HG03520 (cell line): ENCODE measurements around the gene NEK6.

Experiments used
- ATAC-seq: cut with Tn5 transposase; IDR thresholded peaks from one replicate; pipeline ENCODE4 v1.9.1; 2021; ENCODE audit warnings: mild to moderate bottlenecking, moderate library complexity; ENCODE audit not compliant: unreplicated experiment

Gene NEK6

DNA sequence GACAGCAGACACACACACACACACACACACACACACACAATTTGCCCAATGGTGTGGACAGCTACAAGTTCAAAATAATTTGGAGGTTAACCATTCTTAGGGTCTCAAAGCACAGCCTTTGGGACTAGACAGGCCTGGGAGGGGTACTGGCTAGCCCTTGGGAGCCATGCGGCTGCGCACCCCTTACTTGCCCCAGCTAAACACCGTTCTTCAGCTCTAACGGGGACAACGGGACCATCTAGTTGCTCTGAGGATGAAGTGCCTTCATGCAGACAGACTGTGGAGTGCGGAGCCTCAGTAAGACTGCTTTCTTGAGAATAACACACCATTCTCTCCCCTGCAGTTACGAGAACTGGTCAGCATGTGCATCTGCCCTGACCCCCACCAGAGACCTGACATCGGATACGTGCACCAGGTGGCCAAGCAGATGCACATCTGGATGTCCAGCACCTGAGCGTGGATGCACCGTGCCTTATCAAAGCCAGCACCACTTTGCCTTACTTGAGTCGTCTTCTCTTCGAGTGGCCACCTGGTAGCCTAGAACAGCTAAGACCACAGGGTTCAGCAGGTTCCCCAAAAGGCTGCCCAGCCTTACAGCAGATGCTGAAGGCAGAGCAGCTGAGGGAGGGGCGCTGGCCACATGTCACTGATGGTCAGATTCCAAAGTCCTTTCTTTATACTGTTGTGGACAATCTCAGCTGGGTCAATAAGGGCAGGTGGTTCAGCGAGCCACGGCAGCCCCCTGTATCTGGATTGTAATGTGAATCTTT lies 92.9 kb downstream of the NEK6 start:
- no peak for ATAC-seq

DNA sequence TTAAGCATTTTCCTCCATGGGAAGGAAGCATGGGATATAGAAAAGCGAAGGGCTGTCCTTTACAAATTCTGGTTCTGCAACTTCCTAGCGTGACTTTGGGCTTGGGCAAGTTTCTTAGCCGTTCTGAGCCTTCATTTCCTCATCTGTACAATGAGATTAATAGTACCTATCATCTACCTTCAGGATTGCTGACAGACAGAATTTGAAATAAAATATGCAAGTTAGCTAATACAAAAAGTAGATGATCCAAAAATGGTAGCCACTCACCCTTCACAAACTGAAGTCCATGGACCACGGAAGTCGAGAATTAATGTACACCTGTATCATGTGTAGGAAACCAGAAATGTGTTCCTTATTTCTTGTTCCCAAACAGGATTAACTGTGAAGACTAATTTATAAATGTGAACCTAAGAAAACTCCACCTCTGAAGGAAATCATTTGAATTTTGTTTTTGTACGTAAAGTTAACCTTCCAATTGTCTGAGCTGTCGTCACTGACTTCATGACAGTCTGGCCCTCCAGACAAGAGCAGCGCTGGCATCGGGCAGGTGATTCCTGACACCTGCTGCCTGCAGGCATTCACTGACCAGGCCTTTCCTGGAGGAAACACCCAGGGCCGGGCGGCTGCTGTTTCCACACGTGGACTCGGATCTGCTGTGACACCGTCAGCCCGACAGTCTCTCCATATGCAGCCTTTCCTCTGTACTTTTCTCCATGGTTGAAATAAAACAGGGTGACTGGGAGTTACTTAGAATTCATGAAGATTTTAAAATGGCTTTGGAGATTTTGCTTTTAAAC lies 94.1 kb downstream of the NEK6 start:
- ATAC-seq: no peak

DNA sequence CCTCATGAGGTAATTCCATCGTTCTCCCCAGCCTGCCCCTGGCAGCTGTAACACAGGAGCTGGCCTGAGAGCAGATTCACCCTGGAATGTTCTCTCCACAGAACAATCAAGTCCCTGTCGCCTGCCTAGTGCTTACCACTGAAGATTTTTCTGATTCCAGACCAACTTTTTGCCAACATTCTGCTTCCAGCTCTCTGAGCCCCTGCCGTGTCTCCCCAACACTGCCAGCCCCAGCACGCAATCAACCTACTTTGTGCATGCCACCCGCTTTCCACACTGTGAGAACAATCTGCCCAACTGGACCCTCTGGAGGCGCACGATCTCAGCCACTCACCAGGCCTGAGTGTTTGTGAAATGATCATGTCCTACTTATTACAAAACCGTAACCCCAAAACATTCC lies 94.9 kb downstream of the NEK6 start:
- no peak for ATAC-seq

DNA sequence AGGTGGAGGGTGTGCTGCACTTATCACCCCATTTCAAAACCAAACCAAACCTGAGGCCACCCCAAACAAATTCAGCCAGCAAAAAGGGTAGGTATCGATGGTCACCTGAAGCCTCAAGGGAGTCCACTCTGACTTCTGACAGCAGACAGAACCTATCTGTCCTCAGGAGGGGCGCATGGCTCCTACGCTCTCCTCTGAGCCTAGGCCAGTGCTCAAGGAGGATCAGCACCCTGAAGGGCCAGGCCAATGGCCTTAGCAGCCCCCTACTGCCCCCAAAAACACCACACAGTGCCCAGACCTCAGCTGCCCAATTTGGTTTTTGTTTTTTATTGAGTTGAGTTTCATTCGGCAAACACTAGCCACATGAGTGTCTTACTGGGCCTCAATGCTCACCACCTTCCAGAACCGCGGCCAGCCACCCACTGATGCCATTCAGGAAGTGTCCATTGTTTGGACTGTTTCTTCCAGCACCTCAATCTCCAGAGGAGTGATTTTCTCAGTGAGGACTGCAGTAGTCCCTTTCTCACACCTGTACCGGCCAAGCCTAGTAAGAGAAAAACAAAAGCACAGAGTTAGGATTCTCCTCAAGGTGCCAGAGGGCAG lies 95.5 kb downstream of the NEK6 start:
- ATAC-seq: no peak

DNA sequence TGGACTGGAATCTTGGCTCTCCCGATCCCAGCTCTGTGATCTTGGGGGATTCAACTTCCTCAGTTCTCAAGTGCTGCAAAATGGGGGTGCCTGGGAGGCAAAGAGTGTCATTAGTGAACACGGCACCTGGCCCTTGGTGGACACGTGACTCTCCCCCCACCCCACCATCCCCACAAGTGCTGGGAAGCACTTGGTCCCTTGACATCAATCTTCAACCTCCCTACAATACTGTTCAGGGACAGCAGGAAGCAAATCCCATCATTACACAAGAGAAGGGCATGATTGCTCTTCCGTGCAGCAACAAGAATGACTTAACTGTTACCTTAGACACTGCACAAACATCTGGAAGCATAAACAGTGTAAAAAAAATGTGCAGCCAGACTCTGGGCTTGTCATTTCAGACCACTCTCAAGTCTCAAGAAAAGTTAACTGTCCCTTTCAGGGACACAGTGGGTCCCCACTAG lies 96.1 kb downstream of the NEK6 start:
- ATAC-seq: no peak

DNA sequence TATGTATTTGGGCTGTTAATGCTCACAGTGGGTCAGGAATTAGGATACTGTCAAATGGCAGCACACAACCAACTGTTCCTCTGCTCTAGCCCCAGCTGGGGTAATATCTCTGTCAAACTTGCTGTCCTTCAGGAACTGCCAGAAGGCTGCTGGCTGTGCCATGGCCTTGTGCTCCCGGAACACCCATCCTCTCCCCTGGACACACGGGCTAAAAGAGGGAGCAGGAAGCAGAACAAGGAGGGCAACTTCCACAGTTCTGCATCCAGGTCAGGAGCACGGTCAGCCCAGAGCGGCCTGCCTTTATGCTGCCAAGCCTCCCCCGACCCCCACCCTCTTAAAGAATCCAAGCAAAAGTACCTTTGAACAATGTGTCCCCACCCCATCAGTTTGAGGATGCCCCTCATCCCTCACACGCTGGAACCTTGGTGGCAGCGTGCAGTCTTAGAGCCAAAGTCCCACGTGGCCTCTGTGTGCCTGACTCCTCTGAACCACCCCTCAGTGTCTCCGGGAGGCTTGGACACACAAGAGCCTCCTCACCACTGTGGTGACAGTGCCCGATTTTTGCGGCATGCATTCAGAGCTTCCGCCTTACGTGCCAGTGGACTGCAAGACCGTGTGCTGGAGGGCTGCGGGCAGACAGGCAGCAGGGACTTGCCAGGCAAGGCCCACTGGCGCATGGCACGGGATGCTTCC lies 96.7 kb downstream of the NEK6 start:
- no peak for ATAC-seq

DNA sequence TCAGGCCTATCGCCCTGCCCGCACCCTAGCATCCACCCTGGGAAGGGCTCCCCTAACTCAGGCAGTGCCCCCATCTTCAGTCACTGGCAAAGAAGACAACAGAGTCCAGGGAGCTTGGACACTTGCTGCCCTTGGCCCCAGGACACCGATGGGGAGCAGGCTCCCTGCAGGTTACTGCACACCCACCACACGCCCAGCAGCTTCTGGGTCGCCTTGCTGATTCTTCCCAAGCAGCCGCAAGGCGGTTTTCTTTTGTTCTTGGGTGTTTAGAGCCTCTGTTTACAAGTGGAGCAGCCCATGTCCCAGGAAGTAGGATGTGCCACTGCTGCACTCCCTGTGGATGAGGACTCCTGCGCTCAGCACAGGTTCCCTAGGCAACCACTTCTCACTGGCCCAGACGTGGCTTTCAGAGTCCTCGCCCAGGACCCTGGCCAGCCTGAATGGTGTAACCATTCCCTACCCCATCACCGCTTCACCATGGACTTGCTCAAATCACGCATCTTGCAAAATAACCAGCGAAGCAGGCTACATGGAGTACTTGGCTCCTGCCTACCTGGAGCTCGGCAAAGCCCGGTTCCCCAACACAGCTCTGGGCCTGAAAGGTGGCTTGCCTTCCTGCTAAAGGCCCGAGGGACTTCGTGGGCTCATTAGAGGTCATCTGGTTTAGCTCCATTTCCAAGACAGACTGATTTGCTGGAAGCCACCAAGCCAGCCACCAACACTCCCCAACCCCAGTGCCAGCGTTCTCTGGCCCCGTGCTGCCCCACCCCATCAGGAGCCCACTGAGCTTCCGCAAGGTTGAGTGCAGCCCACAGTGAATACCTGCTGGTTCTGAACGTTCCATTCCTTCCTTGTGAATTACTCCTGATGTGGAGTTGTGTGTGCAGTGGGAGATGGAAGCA lies 97.5 kb downstream of the NEK6 start:
- no peak for ATAC-seq

DNA sequence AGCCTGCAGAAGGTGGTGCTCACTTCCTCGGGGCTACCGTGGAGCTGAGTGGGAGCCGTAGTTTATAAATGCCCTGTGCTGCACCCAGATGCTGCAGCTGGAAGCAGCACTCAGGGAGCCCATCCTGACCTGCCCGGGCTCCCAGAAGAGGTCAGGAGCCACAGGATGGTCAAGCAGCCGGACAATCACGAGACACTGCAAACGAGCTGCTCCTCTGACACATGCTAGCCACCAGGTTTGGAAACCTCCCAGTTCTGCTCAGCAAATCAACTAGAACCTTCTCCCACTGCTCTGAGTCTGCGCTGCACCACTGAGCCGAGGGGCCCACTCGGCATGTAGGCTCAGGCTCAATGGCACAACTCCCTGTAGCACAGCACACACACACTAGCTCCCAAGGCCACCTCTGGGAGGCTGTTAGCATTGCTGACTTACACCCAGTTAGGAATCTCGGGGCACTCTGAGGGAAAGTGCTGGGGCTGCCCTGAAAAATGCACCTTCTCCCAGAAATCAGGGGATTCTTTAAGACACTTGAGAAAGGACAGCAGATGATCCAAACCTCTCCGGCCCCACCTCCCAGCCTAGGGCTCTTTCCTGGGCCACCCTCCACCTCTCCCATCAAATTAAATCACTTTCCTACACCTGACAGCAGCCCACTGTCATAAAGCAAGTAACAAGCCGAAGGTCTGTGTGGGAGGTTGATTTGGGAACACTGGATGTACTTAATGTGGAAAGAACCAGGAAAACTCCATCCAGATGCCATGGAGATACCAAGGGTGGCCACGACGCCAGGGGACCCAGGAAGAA lies 98.4 kb downstream of the NEK6 start:
- ATAC-seq: no peak

DNA sequence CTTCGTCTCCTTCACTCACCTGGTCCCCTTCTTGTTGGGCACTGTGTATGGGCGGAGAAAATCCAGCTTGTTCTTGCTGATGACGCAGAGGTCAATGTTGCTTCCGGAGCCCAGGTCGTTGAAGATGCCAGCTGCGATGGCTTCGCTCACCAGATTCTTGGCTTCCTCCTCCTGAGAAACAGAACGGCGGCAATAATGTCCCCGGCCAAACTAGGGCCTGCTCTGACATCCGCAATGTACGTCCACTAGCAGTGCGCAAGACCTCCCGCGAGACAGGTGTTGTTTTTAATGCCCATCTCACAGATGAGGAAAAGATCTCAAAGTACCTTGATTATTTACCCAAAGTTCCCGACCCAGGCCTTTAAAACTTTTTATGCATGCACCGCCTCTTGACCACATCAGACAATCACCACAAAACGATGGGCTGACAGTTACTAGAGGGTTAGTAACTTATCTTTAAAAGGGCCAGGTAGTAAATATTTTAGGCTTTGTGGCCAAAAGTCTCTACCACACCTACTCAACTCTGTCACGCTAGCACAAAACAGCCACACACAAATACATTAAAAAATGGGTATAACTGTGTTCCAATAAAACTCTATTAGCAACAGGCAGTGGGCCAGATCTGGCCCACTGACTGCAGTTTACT lies 99.1 kb downstream of the NEK6 start:
- ATAC-seq: no peak

DNA sequence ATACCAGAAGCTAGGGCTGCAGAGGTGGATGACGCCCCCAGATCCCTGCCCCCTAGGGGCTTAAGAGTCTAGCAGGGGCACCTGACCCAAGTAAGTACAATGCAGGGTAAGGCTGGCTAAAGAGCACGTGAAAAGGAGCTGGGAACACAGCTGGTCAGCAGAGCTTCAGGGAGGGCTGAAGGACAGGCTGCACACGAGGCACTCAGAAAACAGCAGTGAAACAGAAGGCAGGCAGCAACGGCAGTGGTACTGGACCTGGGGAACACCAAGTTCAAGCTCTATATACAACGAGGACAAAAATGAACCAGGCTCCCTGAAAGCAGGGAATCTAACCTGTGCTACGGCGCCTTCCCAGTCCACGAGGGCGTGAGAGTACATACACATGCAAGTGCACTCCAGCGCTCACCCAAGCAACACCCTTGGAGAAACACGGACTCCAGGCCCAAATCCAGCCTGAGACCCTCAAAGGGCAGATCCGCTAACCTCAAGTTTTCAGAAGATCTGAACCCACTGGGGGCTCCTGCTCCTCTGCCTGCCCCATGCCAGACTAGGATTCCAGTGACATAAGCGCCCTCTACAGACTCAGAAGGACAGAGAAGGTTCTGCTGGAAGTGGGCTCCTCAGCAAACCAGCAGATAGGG lies 100.1 kb downstream of the NEK6 start:
- no peak for ATAC-seq

DNA sequence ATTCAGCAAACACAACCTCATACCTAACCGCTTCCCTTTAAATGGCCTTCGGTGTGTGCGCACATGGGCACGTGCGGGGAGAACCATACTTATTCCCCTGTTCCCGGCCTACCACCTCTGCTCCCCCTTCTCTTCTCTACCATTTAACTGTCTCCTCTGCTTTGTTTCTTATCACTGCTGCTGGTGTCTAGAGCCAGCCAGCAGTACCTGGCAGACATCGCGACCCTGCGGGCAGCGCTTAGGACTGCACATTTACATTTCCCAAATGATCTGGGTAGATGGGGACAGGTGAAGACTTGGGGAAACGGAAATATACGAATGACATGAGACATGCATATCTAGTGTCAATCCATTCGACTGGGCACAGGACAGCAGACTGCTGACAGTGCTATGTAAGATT lies 100.9 kb downstream of the NEK6 start:
- no peak for ATAC-seq

DNA sequence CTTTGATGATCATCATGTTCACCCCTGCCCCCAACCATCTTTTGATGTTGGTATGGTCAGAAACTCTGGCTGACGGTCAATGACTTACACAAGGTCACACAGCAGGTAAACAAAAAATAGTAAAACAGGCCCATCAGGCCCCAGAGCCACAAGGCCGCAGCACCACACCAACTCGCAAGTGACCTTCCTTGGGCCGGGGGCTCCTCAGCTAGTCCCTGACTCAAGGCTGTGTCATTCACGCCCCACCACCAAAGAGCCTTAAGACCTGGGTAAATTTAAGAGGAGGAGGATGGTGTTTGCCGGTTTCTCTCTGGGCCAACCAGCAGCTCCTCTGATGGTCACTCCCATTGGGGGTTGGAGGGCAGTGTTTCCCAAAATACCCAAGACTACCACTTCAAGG lies 101.7 kb downstream of the NEK6 start:
- no peak for ATAC-seq

DNA sequence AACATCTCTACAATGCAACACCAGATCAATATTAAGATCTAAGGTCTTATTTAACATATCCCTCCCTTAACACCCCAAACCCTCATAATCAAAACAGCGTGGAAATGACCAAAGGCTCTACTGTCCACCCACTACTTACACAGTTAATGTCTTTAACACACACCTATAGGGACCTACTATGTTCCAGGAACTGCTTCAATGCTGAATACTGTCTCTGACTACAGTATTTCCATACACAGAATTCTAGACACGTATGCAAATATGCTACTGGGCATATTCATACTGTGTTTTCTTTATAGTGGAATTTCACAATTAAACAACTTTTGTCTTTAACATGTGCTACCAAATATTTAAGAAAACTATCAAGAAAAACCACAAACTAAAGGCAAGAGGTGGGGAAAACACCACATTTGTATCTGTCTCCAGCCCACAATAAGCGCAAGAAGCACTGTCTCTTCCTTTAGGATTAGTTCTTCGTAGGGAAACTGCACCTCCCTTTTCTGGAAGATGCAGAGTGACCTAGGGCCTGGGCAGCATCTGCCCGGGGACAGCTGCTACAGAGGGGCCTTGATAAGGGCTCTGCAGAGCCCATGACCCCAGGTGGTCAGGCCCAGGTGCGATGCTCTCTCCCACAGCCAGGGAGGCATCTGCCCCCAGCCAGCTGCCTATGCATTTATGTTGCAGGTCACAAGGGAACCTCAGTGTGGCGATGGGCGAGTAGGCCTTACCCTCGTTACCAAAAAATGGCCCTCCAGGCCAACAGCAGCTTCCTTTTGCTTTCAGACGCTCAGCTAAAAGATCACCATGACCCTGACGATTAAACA lies 102.3 kb downstream of the NEK6 start:
- ATAC-seq: no peak

DNA sequence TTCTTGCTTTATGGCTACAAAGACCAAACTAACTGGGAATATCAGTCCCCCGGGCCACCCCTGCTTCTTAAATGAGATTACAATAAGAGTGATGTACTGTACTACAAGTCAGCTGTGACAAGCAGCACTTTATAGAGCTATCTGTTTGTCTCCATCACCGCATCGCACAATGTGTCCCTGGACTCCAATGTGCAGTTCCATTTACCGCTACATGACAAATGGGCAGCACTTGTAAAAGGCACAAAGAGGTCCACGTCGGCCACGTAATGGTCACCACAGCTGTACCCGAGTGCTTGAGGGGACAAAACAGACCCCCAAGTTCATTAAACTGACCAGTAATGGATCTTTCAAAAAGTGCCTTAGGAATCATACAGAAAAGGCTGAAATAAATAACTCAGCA lies 103.4 kb downstream of the NEK6 start:
- no peak for ATAC-seq

DNA sequence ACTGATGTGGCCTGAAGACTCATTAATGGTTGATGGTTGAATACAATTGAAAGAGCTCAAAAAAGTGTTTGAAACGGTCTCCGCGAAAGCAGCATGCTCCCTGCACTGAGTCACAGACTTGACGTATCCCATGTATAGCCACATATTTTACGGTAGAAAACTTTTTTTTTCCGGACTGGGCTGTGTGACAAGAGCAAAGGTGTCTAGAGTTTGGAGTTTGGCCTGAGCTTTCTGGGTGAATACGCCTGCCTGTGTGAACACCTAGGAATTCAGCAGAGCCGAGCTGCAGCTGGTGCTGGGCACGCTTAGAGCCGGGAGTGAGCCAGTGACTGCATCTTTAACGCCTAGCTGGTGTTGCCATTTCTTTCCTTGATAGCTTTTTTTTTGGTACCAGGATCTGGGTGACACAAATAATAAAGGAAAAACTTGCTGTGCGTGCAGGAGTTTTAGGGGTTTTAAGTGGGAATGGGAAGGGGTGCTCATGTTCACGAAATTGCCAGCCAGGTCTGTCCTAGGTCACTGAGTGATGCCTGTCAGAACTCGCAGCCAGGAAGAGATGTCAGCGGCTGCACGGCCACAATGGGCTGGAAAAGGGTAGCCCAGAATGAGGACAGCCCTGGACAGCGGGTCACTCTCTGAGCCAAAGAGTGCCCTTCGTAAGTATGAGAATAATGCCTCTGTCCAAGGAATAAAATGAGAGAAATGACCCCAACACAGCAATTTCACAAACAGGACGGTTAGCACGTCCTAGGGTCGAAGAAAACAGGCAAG lies 105.8 kb downstream of the NEK6 start:
- ATAC-seq: no peak

DNA sequence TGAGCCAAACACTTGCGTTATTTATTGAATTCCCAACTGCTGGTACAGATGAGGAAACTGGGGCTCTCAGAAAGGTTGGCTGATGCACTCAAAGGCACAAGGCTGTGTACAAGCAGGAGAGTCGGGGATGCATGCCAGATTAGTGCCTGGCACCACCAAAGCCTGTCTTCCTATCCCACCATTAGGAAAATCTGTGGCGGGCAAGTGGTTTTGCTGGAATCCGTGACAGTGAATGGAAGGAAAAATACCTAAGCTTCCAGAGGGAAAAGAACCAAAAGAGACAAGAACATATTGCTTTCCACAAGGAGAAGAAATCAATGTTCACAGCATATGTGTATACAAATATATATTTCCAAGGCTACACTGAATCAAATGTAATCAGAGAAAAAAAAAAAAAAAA lies 106.4 kb downstream of the NEK6 start:
- no peak for ATAC-seq

DNA sequence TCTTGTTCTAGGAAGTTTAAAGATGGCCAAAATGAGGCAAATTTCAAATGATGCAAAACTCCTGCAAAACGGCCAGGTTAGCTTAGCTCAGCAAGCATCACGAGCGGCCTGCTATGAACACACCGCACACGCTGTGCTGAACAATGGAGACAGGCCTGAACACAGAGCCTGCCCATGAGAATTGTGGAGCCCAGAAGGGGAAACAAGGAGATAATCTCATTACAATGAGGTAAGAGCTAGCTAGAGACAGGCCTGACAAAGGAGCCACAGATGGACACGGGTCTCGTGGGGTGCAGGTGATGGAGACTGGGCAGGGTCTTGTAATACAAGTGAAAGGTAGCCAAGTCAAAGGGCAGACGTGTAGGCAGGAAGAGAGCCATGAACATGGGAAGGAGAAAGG lies 107.3 kb downstream of the NEK6 start:
- ATAC-seq: no peak
